Left lung (tissue), 10 donors: ENCODE data around the gene WDR46. TPM values are rescaled to one million over a fixed set of nuclear protein-coding genes. Genes with fewer than 3 reads are reported as not detected.
A peak's percentile ranks its signal among the peaks of the same experiment; 100 is the strongest.
"Not testable (repeated sequence)": the region's sequence is repeated elsewhere in the genome, so short reads cannot be mapped to it uniquely, and the experiment has no call there.

Experiments used
- ATAC-seq: fragments of 200-7000 bp; cut with Tn5 transposase; one replicate; pipeline ENCODE4 v1.9.1; 2020; ENCODE audit warnings: moderate library complexity
- DNase-seq, 4 donors: peaks; one replicate each; pipeline ENCODE4 v3.0.0-alpha.2; 2013 to 2020
- H3K27ac ChIP-seq, 2 donors: fragments of 200-600 bp; sonication (generic) in 1 of 2; one replicate each; pipeline versions ENCODE4 v1.5.0 to v1.8.0; 2020 to 2021
- H3K27me3 ChIP-seq, 2 donors: fragments of 200-600 bp; sonication (generic) in 1 of 2; one replicate each; pipeline versions ENCODE4 v1.5.0 to v1.8.0; 2020 to 2021
- H3K36me3 ChIP-seq, 2 donors: fragments of 200-600 bp; sonication (generic) in 1 of 2; one replicate each; pipeline versions ENCODE4 v1.5.0 to v1.8.0; 2020 to 2021
- H3K4me1 ChIP-seq, 2 donors: fragments of 200-600 bp; one replicate each; pipeline ENCODE4 v1.8.0; 2021
- H3K4me3 ChIP-seq, 2 donors: fragments of 200-600 bp; sonication (generic) in 1 of 2; one replicate each; pipeline versions ENCODE4 v1.5.0 to v1.8.0; 2020 to 2021; ENCODE audit warnings: mild to moderate bottlenecking in 1 of 2
- H3K9me3 ChIP-seq, 2 donors: fragments of 200-600 bp; sonication (generic) in 1 of 2; one replicate each; pipeline versions ENCODE4 v1.5.0 to v1.8.0; 2020 to 2021
- intact Hi-C, 2 donors: fragments of 100-400 bp; cut with DNase I; formaldehyde crosslinking; loops; one replicate each; pipeline versions ENCODE4 v1.11.2 to v1.14.2; 2022
- polyA plus RNA-seq, 6 donors: library from polyadenylated mRNA; unstranded; fragments of 120-200 nt; gene quantifications; one replicate each; pipeline ENCODE4 v1.2.1, GENCODE V29; 2013; ENCODE audit not compliant: insufficient read length in 6 of 6
- total RNA-seq, 2 donors: library from RNA; stranded (reverse); fragmentation: NEBNext Ultra II Directional; extraction: Animal tissue kit (Norgen Biotek cat#: 25700); gene quantifications; one replicate each; pipeline ENCODE4 v1.2.1, GENCODE V29; 2021
- TF ChIP-seq, protein P1 (sequence below), 2 donors: fragments of 200-600 bp; sonication (generic) in 1 of 2; IDR thresholded peaks; one replicate each; pipeline versions ENCODE4 v1.5.0 to v1.8.0; 2021; ENCODE audit warnings: antibody characterized with exemption in 2 of 2
- donor health status: DM: no; HTN: yes; CAD: no.
- donor health status: DM: no; HTN: no; CAD: no.

WDR46 gene
- total and polyA plus RNA-seq, 8 donors = 26.6 to 89.8 (median 64.2) TPM

DNA sequence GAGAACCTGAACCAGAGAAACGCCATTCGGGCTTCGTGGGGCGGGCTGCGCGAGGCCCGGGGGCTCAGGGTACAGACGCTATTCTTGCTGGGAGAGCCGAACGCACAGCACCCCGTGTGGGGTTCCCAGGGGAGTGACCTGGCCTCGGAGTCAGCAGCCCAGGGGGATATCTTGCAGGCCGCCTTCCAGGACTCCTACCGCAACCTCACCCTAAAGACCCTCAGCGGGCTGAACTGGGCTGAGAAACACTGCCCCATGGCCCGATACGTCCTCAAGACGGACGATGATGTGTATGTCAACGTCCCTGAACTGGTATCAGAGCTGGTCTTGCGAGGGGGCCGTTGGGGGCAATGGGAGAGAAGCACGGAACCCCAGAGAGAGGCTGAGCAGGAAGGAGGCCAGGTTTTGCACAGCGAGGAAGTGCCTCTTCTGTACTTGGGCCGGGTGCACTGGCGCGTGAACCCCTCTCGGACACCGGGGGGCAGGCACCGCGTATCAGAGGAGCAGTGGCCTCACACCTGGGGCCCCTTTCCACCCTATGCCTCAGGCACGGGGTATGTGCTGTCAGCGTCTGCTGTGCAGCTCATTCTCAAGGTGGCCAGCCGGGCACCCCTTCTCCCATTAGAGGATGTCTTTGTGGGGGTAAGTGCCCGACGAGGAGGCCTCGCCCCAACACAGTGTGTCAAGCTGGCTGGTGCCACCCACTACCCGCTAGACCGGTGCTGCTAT, 11.2 kb downstream of the WDR46 start:
- H3K9me3 ChIP-seq = no peaks in the 10 kb centered on the region
- TF ChIP-seq, protein P1, sequence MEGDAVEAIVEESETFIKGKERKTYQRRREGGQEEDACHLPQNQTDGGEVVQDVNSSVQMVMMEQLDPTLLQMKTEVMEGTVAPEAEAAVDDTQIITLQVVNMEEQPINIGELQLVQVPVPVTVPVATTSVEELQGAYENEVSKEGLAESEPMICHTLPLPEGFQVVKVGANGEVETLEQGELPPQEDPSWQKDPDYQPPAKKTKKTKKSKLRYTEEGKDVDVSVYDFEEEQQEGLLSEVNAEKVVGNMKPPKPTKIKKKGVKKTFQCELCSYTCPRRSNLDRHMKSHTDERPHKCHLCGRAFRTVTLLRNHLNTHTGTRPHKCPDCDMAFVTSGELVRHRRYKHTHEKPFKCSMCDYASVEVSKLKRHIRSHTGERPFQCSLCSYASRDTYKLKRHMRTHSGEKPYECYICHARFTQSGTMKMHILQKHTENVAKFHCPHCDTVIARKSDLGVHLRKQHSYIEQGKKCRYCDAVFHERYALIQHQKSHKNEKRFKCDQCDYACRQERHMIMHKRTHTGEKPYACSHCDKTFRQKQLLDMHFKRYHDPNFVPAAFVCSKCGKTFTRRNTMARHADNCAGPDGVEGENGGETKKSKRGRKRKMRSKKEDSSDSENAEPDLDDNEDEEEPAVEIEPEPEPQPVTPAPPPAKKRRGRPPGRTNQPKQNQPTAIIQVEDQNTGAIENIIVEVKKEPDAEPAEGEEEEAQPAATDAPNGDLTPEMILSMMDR (IDR thresholded peaks at IDR 0.05) = no peak
- ATAC-seq (no peak), DNase-seq (no peak)
- peaks cover 0 to 86% of the 10 kb centered on the region in 2 donors for H3K36me3 ChIP-seq
- peak overlapping the region; percentile 91 to 98 for H3K27ac ChIP-seq
- H3K27me3 ChIP-seq = no peaks in the 10 kb centered on the region
- intact Hi-C loops = no loop called here
- H3K4me1 ChIP-seq = peaks cover 32 to 71% of the 10 kb centered on the region in 2 donors
- peak overlapping the region; percentile 72 to 76 for H3K4me3 ChIP-seq

DNA sequence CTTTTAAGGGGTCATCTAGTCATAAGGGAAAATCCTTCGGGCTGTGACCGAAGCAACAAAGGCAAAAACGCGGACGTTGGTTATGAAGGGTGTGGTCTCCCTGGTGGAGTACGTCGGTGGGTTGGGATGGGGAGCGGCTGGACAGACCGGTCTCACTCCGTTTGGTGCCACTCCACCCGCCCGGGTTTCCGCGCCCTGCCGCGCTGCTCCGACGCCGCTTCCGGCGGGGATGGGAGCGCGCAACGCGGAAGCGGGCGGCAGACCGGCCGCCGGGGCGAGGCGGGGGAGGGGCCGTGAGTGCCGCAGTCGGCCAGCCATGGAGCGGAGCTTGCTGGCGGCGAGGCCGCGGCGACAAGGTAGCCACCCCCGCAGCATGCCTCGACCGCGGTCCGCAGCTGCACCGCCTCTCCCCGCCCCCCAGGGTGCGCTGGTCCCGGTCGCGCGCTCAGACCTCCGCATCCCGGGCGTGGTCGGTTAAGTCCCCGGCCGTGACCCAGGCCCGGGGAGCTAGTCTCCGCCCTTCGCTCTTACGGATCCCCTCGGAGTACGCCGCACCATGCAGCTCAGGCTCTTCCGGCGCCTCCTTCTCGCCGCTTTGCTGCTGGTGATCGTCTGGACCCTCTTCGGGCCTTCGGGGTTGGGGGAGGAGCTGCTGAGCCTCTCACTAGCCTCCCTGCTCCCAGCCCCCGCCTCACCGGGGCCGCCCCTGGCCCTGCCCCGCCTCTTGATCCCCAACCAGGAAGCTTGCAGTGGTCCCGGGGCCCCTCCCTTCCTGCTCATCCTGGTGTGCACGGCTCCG, 12.0 kb downstream of the WDR46 start, which contains the start of gene B3GALT4:
Gene B3GALT4, plus strand, starts transcription at position 260 of the 799 bp plus-strand sequence. Its CDS starts 297 bp downstream, at position 557.
- peak; percentile 83 for ATAC-seq
- peak within 1 kb of the TSS; percentile 91 to 98 for H3K27ac ChIP-seq
- peaks cover 0 to 78% of the 10 kb centered on the region in 2 donors for H3K36me3 ChIP-seq
- no peaks in the 10 kb centered on the region for H3K9me3 ChIP-seq
- TF ChIP-seq, protein P1 (IDR thresholded peaks at IDR 0.05) = peak; percentile 34 to 60
- H3K27me3 ChIP-seq = no peaks in the 10 kb centered on the region
- DNase-seq = peak; percentile 44 to 95 (median 76)
- peak within 1 kb of the TSS; percentile 72 to 76 for H3K4me3 ChIP-seq
- peaks cover 33 to 75% of the 10 kb centered on the region in 2 donors for H3K4me1 ChIP-seq
- intact Hi-C loops = no loop called here

DNA sequence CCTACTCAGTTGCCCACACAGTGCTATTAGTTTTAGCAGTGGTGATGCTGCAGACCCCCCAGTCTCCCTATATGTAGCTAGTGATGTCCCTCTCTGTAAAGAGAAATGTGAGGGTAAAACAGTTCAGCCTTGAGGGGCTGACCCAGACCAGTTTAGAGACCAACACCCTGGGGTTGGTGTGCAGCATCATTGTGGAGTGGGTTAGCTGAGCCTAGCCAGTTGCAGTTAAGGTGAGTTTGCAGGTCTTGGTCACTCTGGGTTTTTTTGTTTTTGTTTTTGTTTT, 12.5 kb downstream of the WDR46 start:
- Histone ChIP-seq H3K9me3 (no peaks in the 10 kb centered on the region), H3K27ac (peak overlapping the region; percentile 91 to 98), H3K4me1 (peaks cover 33 to 75% of the 10 kb centered on the region in 2 donors), H3K36me3 (peaks cover 0 to 73% of the 10 kb centered on the region in 2 donors), H3K27me3 (no peaks in the 10 kb centered on the region), H3K4me3 (peak overlapping the region; percentile 72 to 76)
- TF ChIP-seq, protein P1 (IDR thresholded peaks at IDR 0.05) = no peak
- no peak for DNase-seq
- no peak for ATAC-seq
- intact Hi-C loops = no loop called here

DNA sequence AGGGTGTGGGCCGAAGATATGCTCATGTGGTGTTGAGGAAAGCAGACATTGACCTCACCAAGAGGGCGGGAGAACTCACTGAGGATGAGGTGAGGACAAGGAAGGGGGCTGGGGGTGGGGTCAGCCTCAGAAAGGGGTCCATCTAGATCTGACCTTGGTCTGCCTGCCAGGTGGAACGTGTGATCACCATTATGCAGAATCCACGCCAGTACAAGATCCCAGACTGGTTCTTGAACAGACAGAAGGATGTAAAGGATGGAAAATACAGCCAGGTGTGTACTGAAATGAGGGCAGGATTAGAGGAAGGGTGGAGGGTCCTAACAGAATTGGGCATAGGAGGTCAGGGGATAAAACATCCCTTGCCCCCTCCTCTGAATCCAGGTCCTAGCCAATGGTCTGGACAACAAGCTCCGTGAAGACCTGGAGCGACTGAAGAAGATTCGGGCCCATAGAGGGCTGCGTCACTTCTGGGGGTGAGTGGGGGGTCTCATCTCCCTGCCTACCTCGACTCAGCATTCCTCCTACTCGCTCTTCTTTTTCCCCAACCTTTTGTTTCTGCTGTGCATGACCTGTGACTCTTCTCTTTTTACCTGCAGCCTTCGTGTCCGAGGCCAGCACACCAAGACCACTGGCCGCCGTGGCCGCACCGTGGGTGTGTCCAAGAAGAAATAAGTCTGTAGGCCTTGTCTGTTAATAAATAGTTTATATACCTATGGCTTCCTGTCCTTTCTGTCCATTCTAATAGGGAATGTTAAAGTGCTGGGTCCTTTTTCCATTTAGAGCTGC, 13.1 kb downstream of the WDR46 start:
- peaks cover 0 to 69% of the 10 kb centered on the region in 2 donors for H3K36me3 ChIP-seq

More for the DNA sequence above, 13.1 kb downstream of the WDR46 start:
- ATAC-seq, DNase-seq, H3K9me3 ChIP-seq, H3K27me3 ChIP-seq, intact Hi-C loops: not testable (repeated sequence)
- peak overlapping the region; percentile 91 to 98 for H3K27ac ChIP-seq
- H3K4me3 ChIP-seq = peak overlapping the region in 1 of 2 donors; percentile 87
- peaks cover 34 to 78% of the 10 kb centered on the region in 2 donors for H3K4me1 ChIP-seq
